T-helper 2 cell treated with Interferon-gamma antibody and Interleukin-4, amounts not matched to agents 100 ng/mL and 5 ng/mL, for 36 hours (primary cell): ENCODE measurements around the gene SPATC1L. TPM values are rescaled to one million over a fixed set of nuclear protein-coding genes. Genes with fewer than 3 reads are reported as not detected.
"Not testable (repeated sequence)": the region's sequence is repeated elsewhere in the genome, so short reads cannot be mapped to it uniquely, and the experiment has no call there.

Experiments
- intact Hi-C: fragments of 100-400 bp; cut with micrococcal nuclease; formaldehyde crosslinking; loops from one replicate; pipeline ENCODE4 v1.15.1; 2023
- total RNA-seq: library from RNA; stranded (reverse); gene quantifications from 2 replicates; pipeline ENCODE4 v1.2.3, GENCODE V29; 2022

SPATC1L gene
- total RNA-seq, 1 donor from 2014 or later = 8.2 TPM

- intact Hi-C loops = loop anchor here (2.0 to 5.0 kb wide), 2 partner anchors 44 to 137 kb away; partner anchors contain the start of genes C21orf58, LSS and PCNT
Measured at GRCh38 chr21:46184625-46185555, 631 bp upstream of the SPATC1L start.

- intact Hi-C loops = not testable (repeated sequence)
Measured at GRCh38 chr21:46183337-46183909, 836 bp downstream of the SPATC1L start.

- intact Hi-C loops = no loop called here
Measured at GRCh38 chr21:46182548-46183336, 1.5 kb downstream of the SPATC1L start.

- intact Hi-C loops = no loop called here
Measured at GRCh38 chr21:46181953-46182547, 2.2 kb downstream of the SPATC1L start.

GRCh38 chr21:46181436-46181835, 2.8 kb downstream of the SPATC1L start:
- intact Hi-C loops = no loop called here

GRCh38 chr21:46180778-46181391, 3.4 kb downstream of the SPATC1L start:
- intact Hi-C loops = no loop called here

GRCh38 chr21:46180079-46180722, 4.1 kb downstream of the SPATC1L start:
- intact Hi-C loops = no loop called here

- intact Hi-C loops = no loop called here
Measured at GRCh38 chr21:46179708-46180078, 4.6 kb downstream of the SPATC1L start.

GRCh38 chr21:46178961-46179360, 5.3 kb downstream of the SPATC1L start:
- intact Hi-C loops = no loop called here

- intact Hi-C loops = not testable (repeated sequence)
Measured at GRCh38 chr21:46176443-46177129, 7.7 kb downstream of the SPATC1L start.

GRCh38 chr21:46173573-46173972, 10.7 kb downstream of the SPATC1L start:
- intact Hi-C loops = no loop called here

GRCh38 chr21:46172863-46173528, 11.3 kb downstream of the SPATC1L start:
- intact Hi-C loops = no loop called here

GRCh38 chr21:46171996-46172862, 12.0 kb downstream of the SPATC1L start:
- intact Hi-C loops = no loop called here

GRCh38 chr21:46171585-46171984, 12.7 kb downstream of the SPATC1L start:
- intact Hi-C loops = no loop called here

GRCh38 chr21:46170436-46171193, 13.6 kb downstream of the SPATC1L start:
- intact Hi-C loops = not testable (repeated sequence)

GRCh38 chr21:46168659-46169386, 15.4 kb downstream of the SPATC1L start:
- intact Hi-C loops = no loop called here

- intact Hi-C loops = no loop called here
Measured at GRCh38 chr21:46168238-46168637, 16.0 kb downstream of the SPATC1L start.
